Left kidney (tissue), 8 donors: ENCODE measurements around the gene LETM1. TPM values are rescaled to one million over a fixed set of nuclear protein-coding genes. Genes with fewer than 3 reads are reported as not detected.

ENCODE experiments used
- DNase-seq: peaks from one replicate; pipeline ENCODE4 v3.0.0-alpha.2; 2013
- long read RNA-seq, 8 donors: transcript quantifications; one replicate each; lab custom pipeline, GENCODE V29; 2026
- polyA plus RNA-seq: library from polyadenylated mRNA; unstranded; fragments of 120-200 nt; gene quantifications from one replicate; pipeline ENCODE4 v1.2.1, GENCODE V29; 2013; ENCODE audit not compliant: insufficient read length

LETM1 gene
- polyA plus RNA-seq, result 28.8 TPM
- long read RNA-seq, donor 1, partial matches to known transcripts, result 76 of 77 reads
- long read RNA-seq, donor 1, other reads (novel, unspliced or antisense), result 0 of 77 reads
- long read RNA-seq, donor 2, full-length matches to known transcripts, result 2 of 2 reads
- long read RNA-seq, donor 2, partial matches to known transcripts, result 0 of 2 reads
- long read RNA-seq, donor 2, other reads (novel, unspliced or antisense), result 0 of 2 reads
- long read RNA-seq, donor 3, full-length matches to known transcripts, result 3 of 3 reads
- long read RNA-seq, donor 3, partial matches to known transcripts, result 0 of 3 reads
- long read RNA-seq, donor 3, other reads (novel, unspliced or antisense), result 0 of 3 reads
- long read RNA-seq, donor 4, result 0 reads
- long read RNA-seq, donor 5, full-length matches to known transcripts, result 2 of 2 reads
- long read RNA-seq, donor 5, partial matches to known transcripts, result 0 of 2 reads
- long read RNA-seq, donor 5, other reads (novel, unspliced or antisense), result 0 of 2 reads
- long read RNA-seq, donor 6, full-length matches to known transcripts, result 2 of 2 reads
- long read RNA-seq, donor 6, partial matches to known transcripts, result 0 of 2 reads
- long read RNA-seq, donor 6, other reads (novel, unspliced or antisense), result 0 of 2 reads
- long read RNA-seq, donor 7, full-length matches to known transcripts, result 6 of 6 reads
- long read RNA-seq, donor 7, partial matches to known transcripts, result 0 of 6 reads
- long read RNA-seq, donor 7, other reads (novel, unspliced or antisense), result 0 of 6 reads
- long read RNA-seq, donor 8, full-length matches to known transcripts, result 2 of 2 reads
- long read RNA-seq, donor 8, partial matches to known transcripts, result 0 of 2 reads
- long read RNA-seq, donor 8, other reads (novel, unspliced or antisense), result 0 of 2 reads

GRCh38 chr4:1856071-1856942 is at the start of gene LETM1:
LETM1 (minus strand) TSS chr4:1856156; CDS start chr4:1855950, 206 bp downstream.
- DNase-seq, result peak; percentile 92

DNA sequence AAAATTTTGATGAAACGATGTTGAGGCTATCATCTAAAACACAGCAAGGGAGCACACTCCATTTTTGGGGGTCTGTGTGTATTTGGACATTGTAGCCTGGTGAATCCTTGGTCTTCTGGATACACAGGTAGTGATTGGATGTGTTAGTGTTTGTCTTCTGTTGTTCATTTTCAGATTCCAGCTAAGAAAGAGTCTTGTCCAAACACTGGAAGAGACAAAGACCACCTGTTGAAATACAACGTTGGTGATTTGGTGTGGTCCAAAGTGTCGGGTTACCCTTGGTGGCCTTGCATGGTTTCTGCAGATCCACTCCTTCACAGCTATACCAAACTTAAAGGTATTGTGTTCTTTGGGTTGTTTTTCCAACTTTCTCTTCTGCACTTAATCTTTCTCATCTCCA is 48.1 kb upstream of the LETM1 start:
- no peak for DNase-seq

DNA sequence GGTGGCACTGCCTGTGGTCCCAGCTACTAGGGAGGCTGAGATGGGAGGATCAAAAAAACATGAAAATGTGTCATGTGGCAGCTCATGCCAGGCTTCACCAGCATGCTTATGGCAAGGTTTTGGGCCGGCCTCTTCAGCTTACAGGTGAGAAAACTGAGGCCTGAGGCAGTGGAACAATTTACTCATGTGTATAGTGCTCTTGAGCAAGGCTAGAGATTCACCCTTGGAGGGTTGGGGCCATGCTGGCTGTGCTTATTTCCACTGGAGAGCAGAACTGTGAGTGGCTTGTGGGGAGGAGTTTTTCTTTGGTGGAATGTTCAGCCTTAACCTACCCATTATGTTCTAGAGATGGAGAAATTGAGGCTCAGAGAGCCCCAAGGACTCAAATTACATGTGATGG is 47.1 kb upstream of the LETM1 start:
- DNase-seq, result no peak

DNA sequence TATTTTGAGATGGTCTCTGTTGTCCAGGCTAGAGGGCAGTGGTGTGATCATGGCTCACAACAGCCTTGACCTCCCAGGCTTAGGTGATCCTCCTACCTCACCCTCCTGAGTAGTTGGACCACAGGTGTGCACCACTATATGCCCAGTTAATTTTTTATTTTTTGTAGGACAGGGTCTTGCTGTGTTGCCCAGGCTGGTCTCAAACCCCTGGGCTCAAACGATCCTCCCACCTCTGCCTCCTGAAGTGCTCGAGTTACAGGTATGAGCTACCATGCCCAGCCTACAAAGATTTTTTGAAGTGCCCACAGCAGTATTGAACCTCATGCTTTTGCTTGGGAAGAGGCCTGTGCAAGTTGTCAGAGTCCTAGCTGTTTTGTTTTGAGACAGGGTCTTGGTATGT is 46.3 kb upstream of the LETM1 start:
- no peak for DNase-seq

DNA sequence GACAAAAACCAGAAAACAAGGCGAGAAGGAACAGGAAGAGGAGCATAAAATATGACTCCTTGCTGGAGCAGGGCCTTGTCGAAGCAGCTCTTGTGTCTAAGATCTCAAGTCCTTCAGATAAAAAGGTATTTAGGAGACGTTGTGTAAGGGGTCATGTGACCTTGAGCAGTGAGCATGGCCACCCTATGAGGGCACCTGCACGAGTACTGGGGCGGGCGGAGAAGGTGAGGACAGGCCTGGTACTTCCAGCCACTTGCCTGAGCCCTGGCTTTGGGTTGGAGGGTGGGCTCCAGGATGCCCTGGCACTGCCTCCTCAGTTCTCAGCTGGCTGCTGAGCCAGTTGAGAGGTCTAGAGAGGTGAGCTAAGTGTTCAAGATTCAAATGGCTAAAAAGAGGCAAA is 45.2 kb upstream of the LETM1 start:
- no peak for DNase-seq

GRCh38 chr4:1900624-1901023 is 44.7 kb upstream of the LETM1 start:
- no peak for DNase-seq

- no peak for DNase-seq
These were observed 44.1 kb upstream of the LETM1 start for GRCh38 chr4:1900087-1900433.

GRCh38 chr4:1899149-1900086 is 43.5 kb upstream of the LETM1 start:
- DNase-seq, result peak; percentile 61

DNA sequence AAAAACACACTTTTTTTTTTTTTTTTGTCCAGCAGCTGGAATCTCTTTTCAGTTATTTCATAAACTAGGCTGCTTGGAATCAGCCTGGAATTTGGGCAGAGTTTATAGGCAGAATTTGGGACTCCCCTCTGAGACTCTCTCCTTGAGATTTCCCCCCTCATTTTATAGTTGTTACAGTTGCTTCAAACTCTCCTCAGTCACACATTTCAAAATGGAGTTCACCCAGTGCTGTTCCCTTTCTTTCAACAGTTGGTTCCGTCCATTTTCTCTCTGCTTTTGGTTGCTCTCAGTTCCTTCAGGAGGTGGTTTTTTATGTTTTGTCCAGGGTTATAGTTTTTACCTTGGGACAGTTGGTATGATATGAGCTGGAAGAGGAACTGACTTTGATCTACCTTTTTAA is 42.7 kb upstream of the LETM1 start:
- DNase-seq, result no peak

- no peak for DNase-seq
These were observed 42.1 kb upstream of the LETM1 start for GRCh38 chr4:1898007-1898406.

DNA sequence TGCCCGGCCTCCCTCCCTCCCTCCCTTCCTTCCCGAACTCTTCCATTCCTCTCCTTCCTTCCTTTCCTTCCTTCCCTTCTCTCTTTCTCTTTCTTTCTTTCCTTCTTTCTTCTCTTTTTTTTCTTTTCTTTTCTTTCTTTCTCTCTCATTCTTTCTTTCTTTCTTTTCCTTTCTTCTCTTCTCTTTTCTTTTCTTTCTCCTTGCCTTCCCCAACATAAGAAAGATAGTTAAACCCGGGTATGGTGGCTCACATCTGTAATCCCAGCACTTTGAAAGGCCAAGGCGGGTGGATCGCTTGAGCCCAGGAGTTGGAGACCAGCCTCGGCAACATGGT is 40.7 kb upstream of the LETM1 start:
- DNase-seq, result no peak

GRCh38 chr4:1895971-1896657 is 40.2 kb upstream of the LETM1 start:
- DNase-seq, result no peak

GRCh38 chr4:1890979-1891570 is 35.1 kb upstream of the LETM1 start:
- no peak for DNase-seq

GRCh38 chr4:1887052-1887451 is 31.1 kb upstream of the LETM1 start:
- DNase-seq, result no peak

GRCh38 chr4:1885414-1885813 is 29.5 kb upstream of the LETM1 start:
- DNase-seq, result no peak

- DNase-seq, result no peak
These were observed 27.6 kb upstream of the LETM1 start for GRCh38 chr4:1883583-1883982.

DNA sequence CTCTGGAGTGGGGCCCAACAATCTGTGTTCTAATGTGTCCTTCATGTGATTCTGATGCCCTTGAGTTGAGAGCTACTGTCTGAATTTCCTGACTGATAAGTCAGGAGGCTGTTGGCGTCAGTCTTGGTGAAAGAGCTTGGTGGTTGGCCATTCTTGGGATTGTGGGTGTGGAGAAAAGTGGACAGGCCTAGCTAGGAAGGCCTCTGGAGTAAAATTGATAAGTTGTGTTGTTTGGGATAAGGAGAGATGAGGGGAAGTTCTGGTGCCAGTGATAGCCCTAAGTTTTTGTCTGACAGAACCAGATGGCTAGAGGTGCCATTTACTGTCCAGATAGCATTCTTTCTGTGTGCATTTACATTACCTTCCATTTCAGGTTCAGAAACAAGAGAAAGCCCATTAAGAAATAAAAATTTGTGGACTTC is 26.9 kb upstream of the LETM1 start:
- DNase-seq, result no peak

- DNase-seq, result no peak
These were observed 24.4 kb upstream of the LETM1 start for GRCh38 chr4:1880332-1880731.

GRCh38 chr4:1879485-1879884 is 23.5 kb upstream of the LETM1 start:
- no peak for DNase-seq

DNA sequence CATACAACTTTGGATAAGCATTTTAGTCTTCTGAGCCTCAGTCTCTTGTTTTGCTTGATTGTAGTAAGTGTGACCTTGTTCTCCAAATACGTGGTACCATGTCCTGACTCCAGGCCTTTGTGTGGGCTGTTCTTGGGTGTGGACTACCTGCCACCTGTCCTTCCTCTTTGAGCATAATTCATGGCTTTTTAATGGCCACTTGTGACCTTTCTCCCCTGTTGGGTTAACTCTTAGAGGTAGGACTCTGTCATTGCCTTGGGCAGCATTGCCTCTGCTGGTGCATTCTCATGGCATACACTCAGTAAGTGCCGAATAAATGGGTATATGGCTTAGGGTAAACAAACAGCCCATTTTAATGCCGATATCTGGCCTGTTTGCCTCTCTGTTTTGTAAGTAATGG is 18.2 kb upstream of the LETM1 start:
- no peak for DNase-seq
